Large intestine (tissue), 3 donors: ENCODE data around the gene LAMB1. TPM values are rescaled to one million over a fixed set of nuclear protein-coding genes. Genes with fewer than 3 reads are reported as not detected.

ENCODE experiments used
- DNase-seq, 2 donors: peaks; one replicate each; pipeline versions ENCODE4 v3.0.0 to v3.0.0-alpha.2; 2013
- H3K27ac ChIP-seq: one replicate; pipeline ENCODE4 v1.5.1; 2013; ENCODE audit warnings: low read length
- H3K27me3 ChIP-seq: 2 replicates; pipeline ENCODE4 v1.6.1; 2013; ENCODE audit warnings: low read length; ENCODE audit not compliant: control insufficient read depth, insufficient read depth
- H3K36me3 ChIP-seq: 2 replicates; pipeline ENCODE4 v1.6.1; 2013; ENCODE audit warnings: low read length; ENCODE audit not compliant: control insufficient read depth, insufficient read depth
- H3K4me1 ChIP-seq: one replicate; pipeline ENCODE4 v1.6.1; 2013; ENCODE audit warnings: low read length; ENCODE audit not compliant: control insufficient read depth, insufficient read depth
- H3K4me3 ChIP-seq: one replicate; pipeline ENCODE4 v1.5.1; 2013; ENCODE audit warnings: low read length
- H3K9me3 ChIP-seq: one replicate; pipeline ENCODE4 v1.6.1; 2013; ENCODE audit warnings: mild to moderate bottlenecking, low read depth, low read length, moderate library complexity; ENCODE audit not compliant: control insufficient read depth
- WGBS: methylation state at CpG from one replicate; pipeline ENCODE4 v1.1.5; 2013; ENCODE audit warnings: low lambda C conversion rate; ENCODE audit not compliant: insufficient coverage; 5-methylcytosine and 5-hydroxymethylcytosine counted together
- polyA plus RNA-seq: library from polyadenylated mRNA; unstranded; fragments of 120-200 nt; gene quantifications from one replicate; pipeline ENCODE4 v1.2.1, GENCODE V29; 2013

LAMB1 gene
- polyA plus RNA-seq, 1 donor, result 271 TPM

GRCh38 chr7:108000875-108001763, 1.8 kb downstream of the LAMB1 start:
- 27% methylated on average over 3 of the region's 37 CpGs for WGBS
- peaks cover 40% of the 10 kb centered on the region for H3K4me1 ChIP-seq

GRCh38 chr7:107999779-108000560, 3.0 kb downstream of the LAMB1 start:
- Histone ChIP-seq H3K9me3 (no peaks in the 10 kb centered on the region), H3K4me3 (no peak overlapping the region), H3K27me3 (no peaks in the 10 kb centered on the region), H3K36me3 (peaks cover 14% of the 10 kb centered on the region), H3K4me1 (peaks cover 40% of the 10 kb centered on the region), H3K27ac (no peak overlapping the region)
- WGBS, result 60% methylated on average over 1 of the region's 4 CpGs
- no peak for DNase-seq

More at GRCh38 chr7:108000875-108001763, 1.8 kb downstream of the LAMB1 start:
- Histone ChIP-seq H3K27ac (peak overlapping the region; percentile 95), H3K27me3 (no peaks in the 10 kb centered on the region), H3K9me3 (no peaks in the 10 kb centered on the region), H3K36me3 (peaks cover 14% of the 10 kb centered on the region), H3K4me3 (peak overlapping the region; percentile 81)
- peak in 1 of 2 donors; percentile 68 for DNase-seq

- WGBS, result no CpG with 5 or more reads among the region's 3 CpGs
- H3K4me3 ChIP-seq, result no peak overlapping the region
These were observed 4.1 kb downstream of the LAMB1 start for GRCh38 chr7:107998660-107999480.

GRCh38 chr7:107998150-107998549, 4.8 kb downstream of the LAMB1 start:
- H3K36me3 ChIP-seq, result peaks cover 24% of the 10 kb centered on the region
- no peak overlapping the region for H3K4me3 ChIP-seq
- H3K27ac ChIP-seq, result no peak overlapping the region
- peaks cover 40% of the 10 kb centered on the region for H3K4me1 ChIP-seq
- H3K9me3 ChIP-seq, result no peaks in the 10 kb centered on the region
- no peak for DNase-seq
- no CpG with 5 or more reads among the region's 2 CpGs for WGBS
- no peaks in the 10 kb centered on the region for H3K27me3 ChIP-seq

More at GRCh38 chr7:107998660-107999480, 4.1 kb downstream of the LAMB1 start:
- Histone ChIP-seq H3K27ac (no peak overlapping the region), H3K4me1 (peaks cover 38% of the 10 kb centered on the region), H3K9me3 (no peaks in the 10 kb centered on the region), H3K27me3 (no peaks in the 10 kb centered on the region), H3K36me3 (peaks cover 17% of the 10 kb centered on the region)
- DNase-seq, result no peak

- no peak for DNase-seq
- H3K27me3 ChIP-seq, result no peaks in the 10 kb centered on the region
- H3K36me3 ChIP-seq, result peaks cover 36% of the 10 kb centered on the region
- no CpG with 5 or more reads among the region's 7 CpGs for WGBS
- H3K27ac ChIP-seq, result peak overlapping the region; percentile 4
- peaks cover 39% of the 10 kb centered on the region for H3K4me1 ChIP-seq
- no peak overlapping the region for H3K4me3 ChIP-seq
- no peaks in the 10 kb centered on the region for H3K9me3 ChIP-seq
These were observed 6.7 kb downstream of the LAMB1 start for GRCh38 chr7:107996072-107996882.

- Histone ChIP-seq H3K4me1 (peaks cover 35% of the 10 kb centered on the region), H3K9me3 (no peaks in the 10 kb centered on the region), H3K27ac (peak overlapping the region; percentile 47), H3K27me3 (no peaks in the 10 kb centered on the region), H3K36me3 (peaks cover 35% of the 10 kb centered on the region), H3K4me3 (no peak overlapping the region)
- peak in 1 of 2 donors; percentile 50 for DNase-seq
- WGBS, result no CpG with 5 or more reads among the region's 6 CpGs
These were observed 7.5 kb downstream of the LAMB1 start for GRCh38 chr7:107995184-107996071.

GRCh38 chr7:107994421-107995030, 8.4 kb downstream of the LAMB1 start:
- Histone ChIP-seq H3K4me3 (no peak overlapping the region), H3K27me3 (no peaks in the 10 kb centered on the region), H3K36me3 (peaks cover 41% of the 10 kb centered on the region), H3K4me1 (peaks cover 31% of the 10 kb centered on the region), H3K9me3 (no peaks in the 10 kb centered on the region), H3K27ac (peak overlapping the region; percentile 47)
- WGBS, result 18% methylated on average over 2 of the region's 2 CpGs
- no peak for DNase-seq

- H3K27ac ChIP-seq, result peak overlapping the region; percentile 47
- no peaks in the 10 kb centered on the region for H3K27me3 ChIP-seq
- WGBS, result no CpG with 5 or more reads among the region's 1 CpG
- peaks cover 44% of the 10 kb centered on the region for H3K36me3 ChIP-seq
- H3K4me1 ChIP-seq, result peaks cover 31% of the 10 kb centered on the region
- peak in 1 of 2 donors; percentile 82 for DNase-seq
- H3K9me3 ChIP-seq, result no peaks in the 10 kb centered on the region
- no peak overlapping the region for H3K4me3 ChIP-seq
These were observed 9.1 kb downstream of the LAMB1 start for GRCh38 chr7:107993891-107994291.
